GM12872 (cell line): ENCODE results near the gene TBX15.

Source experiments
- CTCF ChIP-seq: IDR thresholded peaks from 3 replicates; pipeline ENCODE4 v1.5.1; 2011; ENCODE audit warnings: low read depth, mild to moderate bottlenecking, low read length, moderate library complexity; ENCODE audit not compliant: insufficient read depth

TBX15 gene

GRCh38 chr1:118866330-118866729 is 121.8 kb downstream of the TBX15 start:
- no peak for TF ChIP-seq CTCF

- no peak for TF ChIP-seq CTCF
Observed at GRCh38 chr1:118863688-118864087, 124.5 kb downstream of the TBX15 start.

- no peak for TF ChIP-seq CTCF
Observed at GRCh38 chr1:118862755-118863154, 125.4 kb downstream of the TBX15 start.

- TF ChIP-seq CTCF: no peak
Observed at GRCh38 chr1:118861216-118861615, 126.9 kb downstream of the TBX15 start.

- TF ChIP-seq CTCF: no peak
Observed at GRCh38 chr1:118859999-118860398, 128.1 kb downstream of the TBX15 start.

GRCh38 chr1:118846443-118846842 is 141.7 kb downstream of the TBX15 start:
- no peak for TF ChIP-seq CTCF

- TF ChIP-seq CTCF: no peak
Observed at GRCh38 chr1:118842452-118843201, 145.5 kb downstream of the TBX15 start.

GRCh38 chr1:118841521-118841920 is 146.6 kb downstream of the TBX15 start:
- TF ChIP-seq CTCF: no peak
